ENCODE results near the gene MYL5. TPM values are rescaled to one million over a fixed set of nuclear protein-coding genes. Genes with fewer than 3 reads are reported as not detected.

Gene MYL5
- total and polyA plus RNA-seq, 2 of the 13 experiments (the other 11 are each of a cell fraction or from before 2014, with no cell fraction given), result 6.5 to 16.0 TPM

DNA sequence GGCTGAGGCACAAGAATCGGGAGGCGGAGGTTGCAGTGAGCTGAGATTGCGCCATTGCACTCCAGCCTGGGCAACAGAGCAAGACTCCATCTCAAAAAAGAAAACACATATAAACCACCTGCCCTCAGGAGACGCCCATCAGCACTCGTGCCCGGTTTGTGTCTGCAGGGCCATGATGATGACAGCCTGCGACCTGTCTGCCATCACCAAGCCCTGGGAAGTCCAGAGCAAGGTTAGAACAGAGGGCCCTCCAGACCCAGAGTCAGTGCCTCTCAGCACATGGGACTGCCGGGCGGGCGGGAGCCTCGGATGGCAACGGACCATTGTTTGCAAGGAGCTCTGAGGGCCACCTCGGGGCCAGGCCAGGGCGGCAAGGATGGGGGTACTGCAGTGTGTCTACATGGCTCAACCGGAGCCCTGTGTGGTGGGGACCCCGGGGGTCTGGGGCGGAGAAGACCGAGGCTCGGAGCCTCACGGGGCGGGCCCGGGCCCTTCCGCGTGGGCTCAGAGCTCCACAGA is 9.6 kb upstream of the MYL5 start:
- no TSS peak for BruUV-seq (replicated peaks)
- H4K20me1 ChIP-seq (ENCODE audit: insufficient read depth, low read length), result no peaks in the 10 kb centered on the region
- DNase-seq (ENCODE audit: low spot score) (no peak), ATAC-seq (no peak), FAIRE-seq (no peak)
- no peak overlapping the region for H3K27ac ChIP-seq (ENCODE audit: extremely low read length, insufficient read depth, low read length)
- POLR2A ChIA-PET, result interaction anchor here (1.5 kb wide), 1 partner anchor 9 kb away, joined by 7 read pairs; the partner anchor contains the start of genes ATP5ME and MYL5
- in situ Hi-C loops (cut with HindIII; ENCODE audit: extremely low pct_ligation_motif_present, low pct_unique_long_range_greater_than_20kb) (no loop called here), intact Hi-C loops (cut with micrococcal nuclease; ENCODE audit: unreplicated experiment) (no loop called here)
- CTCF ChIA-PET (ENCODE audit: low intra/inter-chr PET ratio, low total read pairs), result no interaction called here
- WGBS (ENCODE audit: low lambda C conversion rate), result 89% methylated on average over 7 of the region's 24 CpGs
- TF ChIP-seq PITX1 (CRISPR knock-in tag; IDR thresholded peaks at IDR 0.05), result no peak
- TF ChIP-seq FOSL2 (CRISPR knock-in tag; IDR thresholded peaks at IDR 0.05), result no peak
- no peak for TF ChIP-seq JUN (CRISPR knock-in tag; IDR thresholded peaks at IDR 0.05)
- TF ChIP-seq, protein P1, sequence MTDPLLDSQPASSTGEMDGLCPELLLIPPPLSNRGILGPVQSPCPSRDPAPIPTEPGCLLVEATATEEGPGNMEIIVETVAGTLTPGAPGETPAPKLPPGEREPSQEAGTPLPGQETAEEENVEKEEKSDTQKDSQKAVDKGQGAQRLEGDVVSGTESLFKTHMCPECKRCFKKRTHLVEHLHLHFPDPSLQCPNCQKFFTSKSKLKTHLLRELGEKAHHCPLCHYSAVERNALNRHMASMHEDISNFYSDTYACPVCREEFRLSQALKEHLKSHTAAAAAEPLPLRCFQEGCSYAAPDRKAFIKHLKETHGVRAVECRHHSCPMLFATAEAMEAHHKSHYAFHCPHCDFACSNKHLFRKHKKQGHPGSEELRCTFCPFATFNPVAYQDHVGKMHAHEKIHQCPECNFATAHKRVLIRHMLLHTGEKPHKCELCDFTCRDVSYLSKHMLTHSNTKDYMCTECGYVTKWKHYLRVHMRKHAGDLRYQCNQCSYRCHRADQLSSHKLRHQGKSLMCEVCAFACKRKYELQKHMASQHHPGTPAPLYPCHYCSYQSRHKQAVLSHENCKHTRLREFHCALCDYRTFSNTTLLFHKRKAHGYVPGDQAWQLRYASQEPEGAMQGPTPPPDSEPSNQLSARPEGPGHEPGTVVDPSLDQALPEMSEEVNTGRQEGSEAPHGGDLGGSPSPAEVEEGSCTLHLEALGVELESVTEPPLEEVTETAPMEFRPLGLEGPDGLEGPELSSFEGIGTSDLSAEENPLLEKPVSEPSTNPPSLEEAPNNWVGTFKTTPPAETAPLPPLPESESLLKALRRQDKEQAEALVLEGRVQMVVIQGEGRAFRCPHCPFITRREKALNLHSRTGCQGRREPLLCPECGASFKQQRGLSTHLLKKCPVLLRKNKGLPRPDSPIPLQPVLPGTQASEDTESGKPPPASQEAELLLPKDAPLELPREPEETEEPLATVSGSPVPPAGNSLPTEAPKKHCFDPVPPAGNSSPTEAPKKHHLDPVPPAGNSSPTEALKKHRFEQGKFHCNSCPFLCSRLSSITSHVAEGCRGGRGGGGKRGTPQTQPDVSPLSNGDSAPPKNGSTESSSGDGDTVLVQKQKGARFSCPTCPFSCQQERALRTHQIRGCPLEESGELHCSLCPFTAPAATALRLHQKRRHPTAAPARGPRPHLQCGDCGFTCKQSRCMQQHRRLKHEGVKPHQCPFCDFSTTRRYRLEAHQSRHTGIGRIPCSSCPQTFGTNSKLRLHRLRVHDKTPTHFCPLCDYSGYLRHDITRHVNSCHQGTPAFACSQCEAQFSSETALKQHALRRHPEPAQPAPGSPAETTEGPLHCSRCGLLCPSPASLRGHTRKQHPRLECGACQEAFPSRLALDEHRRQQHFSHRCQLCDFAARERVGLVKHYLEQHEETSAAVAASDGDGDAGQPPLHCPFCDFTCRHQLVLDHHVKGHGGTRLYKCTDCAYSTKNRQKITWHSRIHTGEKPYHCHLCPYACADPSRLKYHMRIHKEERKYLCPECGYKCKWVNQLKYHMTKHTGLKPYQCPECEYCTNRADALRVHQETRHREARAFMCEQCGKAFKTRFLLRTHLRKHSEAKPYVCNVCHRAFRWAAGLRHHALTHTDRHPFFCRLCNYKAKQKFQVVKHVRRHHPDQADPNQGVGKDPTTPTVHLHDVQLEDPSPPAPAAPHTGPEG (CRISPR knock-in tag; IDR thresholded peaks at IDR 0.05), result no peak
- no peak for TF ChIP-seq MED8 (CRISPR knock-in tag; IDR thresholded peaks at IDR 0.05; ENCODE audit: insufficient replicate concordance)
- peak; percentile 62; the same call in 1 of the 2 replicates for TF ChIP-seq ZNF121 (CRISPR knock-in tag; IDR thresholded peaks at IDR 0.05)
- no peak for TF ChIP-seq ZNF614 (CRISPR knock-in tag; IDR thresholded peaks at IDR 0.05; ENCODE audit: borderline replicate concordance)
- H3K4me1 ChIP-seq (ENCODE audit: insufficient read depth, low read length), result peaks cover 28% of the 10 kb centered on the region
- H3K9ac ChIP-seq (ENCODE audit: insufficient read depth, low read depth, low read length), result no peak overlapping the region
- peaks cover 3 to 33% of the 10 kb centered on the region in 2 experiments; a peak in 4 of 5 replicates for H3K27me3 ChIP-seq (ENCODE audit: control insufficient read depth in 1 of 2, insufficient read depth in 2 of 2, low read length in 2 of 2)
- no peaks in the 10 kb centered on the region for H3K36me3 ChIP-seq (replicated peaks in 1 of 2; ENCODE audit: control insufficient read depth in 1 of 2, insufficient read depth in 2 of 2, low read length in 2 of 2)
- H3K4me3 ChIP-seq (replicated peaks in 1 of 3; ENCODE audit: insufficient read depth in 1 of 3, low read depth in 2 of 3, low read length in 3 of 3), result no peak overlapping the region
- H3K4me2 ChIP-seq (ENCODE audit: low read depth, low read length), result no peak overlapping the region
- no peaks in the 10 kb centered on the region for H3K79me2 ChIP-seq (ENCODE audit: insufficient read depth, low read length)
- no peak overlapping the region for H2AFZ ChIP-seq (ENCODE audit: low read length)
- no peaks in the 10 kb centered on the region for H3K9me3 ChIP-seq (ENCODE audit: low read length)
